GM18508 (cell line): ENCODE results near the gene CDK11B.

Experiments used
- ATAC-seq: cut with Tn5 transposase; IDR thresholded peaks from one replicate; pipeline ENCODE4 v1.9.1; 2021; ENCODE audit warnings: moderate number of reproducible peaks; ENCODE audit not compliant: insufficient read depth, unreplicated experiment

The CDK11B gene

GRCh38 chr1:1628754-1629429 is 29.9 kb downstream of the CDK11B start:
- ATAC-seq = no peak

GRCh38 chr1:1627829-1628753 is 30.7 kb downstream of the CDK11B start:
- ATAC-seq = no peak

- ATAC-seq = no peak
Measured at GRCh38 chr1:1627261-1627828, 31.5 kb downstream of the CDK11B start.

DNA sequence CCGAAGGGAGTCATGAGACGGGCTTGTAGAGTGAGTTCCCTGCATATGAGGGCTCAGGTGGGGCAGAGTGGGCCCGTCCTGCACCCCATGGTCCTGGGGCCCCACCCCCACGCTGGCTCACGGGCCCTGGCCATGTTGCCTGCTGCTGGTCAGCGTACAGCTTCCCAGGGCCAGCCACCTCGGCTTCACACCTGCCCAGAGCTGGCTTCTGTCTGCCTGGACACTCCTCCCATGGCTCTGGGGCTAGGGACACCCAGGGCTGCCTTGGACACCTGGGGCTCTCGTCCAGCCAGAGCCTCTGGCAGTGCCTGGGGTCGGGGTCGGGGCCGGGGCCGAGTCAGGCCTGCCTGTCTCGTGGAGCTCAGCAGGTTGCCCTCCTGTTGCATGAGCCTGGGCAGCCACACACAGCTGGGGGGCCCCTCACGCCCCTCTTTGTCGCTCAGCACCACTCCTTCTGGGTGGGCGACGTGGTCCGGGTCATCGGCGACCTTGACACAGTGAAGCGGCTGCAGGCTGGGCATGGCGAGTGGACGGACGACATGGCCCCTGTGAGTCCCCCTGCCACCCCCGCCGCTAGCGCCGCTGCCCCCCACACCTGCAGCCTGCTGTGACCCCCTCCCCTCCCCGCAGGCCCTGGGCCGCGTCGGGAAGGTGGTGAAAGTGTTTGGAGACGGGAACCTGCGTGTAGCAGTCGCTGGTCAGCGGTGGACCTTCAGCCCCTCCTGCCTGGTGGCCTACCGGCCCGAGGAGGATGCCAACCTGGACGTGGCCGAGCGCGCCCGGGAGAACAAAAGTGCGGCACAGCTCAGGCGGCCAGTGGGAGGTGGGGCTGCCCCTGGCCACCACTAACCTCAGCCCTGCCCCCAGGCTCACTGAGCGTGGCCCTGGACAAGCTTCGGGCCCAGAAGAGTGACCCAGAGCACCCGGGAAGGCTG is 32.3 kb downstream of the CDK11B start:
- ATAC-seq = no peak

DNA sequence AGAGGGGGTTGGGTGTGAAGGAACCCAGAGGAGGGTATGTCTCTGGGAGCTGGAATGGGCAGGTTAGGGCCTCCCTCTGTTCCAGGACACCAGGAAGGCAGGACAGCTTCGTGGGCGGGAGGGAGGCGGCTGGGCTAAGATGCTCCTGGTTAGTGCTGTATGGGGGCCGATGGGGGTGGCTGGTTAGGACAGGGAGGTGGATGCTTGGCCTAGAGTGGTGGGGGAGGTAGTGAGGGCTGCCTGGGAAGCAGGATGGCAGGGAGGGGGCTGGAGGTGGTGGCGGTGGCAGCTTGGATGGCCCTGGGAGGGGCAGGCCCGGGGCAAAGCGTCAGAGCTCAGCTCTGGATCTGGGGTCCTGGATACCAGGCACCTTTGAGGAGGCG is 33.0 kb downstream of the CDK11B start:
- ATAC-seq = no peak

DNA sequence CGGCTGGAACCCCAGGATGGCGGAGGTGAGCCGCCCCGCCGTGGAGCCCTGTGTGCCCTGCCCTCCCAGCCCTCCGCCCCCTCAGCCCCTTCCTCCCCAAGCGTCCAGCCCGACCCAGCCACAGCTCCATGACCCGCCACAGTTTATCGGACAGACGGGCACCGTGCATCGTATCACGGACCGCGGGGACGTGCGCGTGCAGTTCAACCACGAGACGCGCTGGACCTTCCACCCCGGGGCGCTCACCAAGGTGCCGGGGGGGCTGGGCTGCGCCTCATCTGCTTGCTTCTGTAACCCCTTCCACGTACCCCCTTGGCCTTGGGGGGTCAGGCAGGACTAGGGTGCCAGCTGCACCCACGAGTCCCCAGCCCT is 33.4 kb downstream of the CDK11B start:
- ATAC-seq = no peak

- ATAC-seq = no peak
Measured at GRCh38 chr1:1624443-1625403, 34.1 kb downstream of the CDK11B start.

- no peak for ATAC-seq
Measured at GRCh38 chr1:1623631-1624442, 35.0 kb downstream of the CDK11B start.

- no peak for ATAC-seq
Measured at GRCh38 chr1:1623181-1623630, 35.6 kb downstream of the CDK11B start.

DNA sequence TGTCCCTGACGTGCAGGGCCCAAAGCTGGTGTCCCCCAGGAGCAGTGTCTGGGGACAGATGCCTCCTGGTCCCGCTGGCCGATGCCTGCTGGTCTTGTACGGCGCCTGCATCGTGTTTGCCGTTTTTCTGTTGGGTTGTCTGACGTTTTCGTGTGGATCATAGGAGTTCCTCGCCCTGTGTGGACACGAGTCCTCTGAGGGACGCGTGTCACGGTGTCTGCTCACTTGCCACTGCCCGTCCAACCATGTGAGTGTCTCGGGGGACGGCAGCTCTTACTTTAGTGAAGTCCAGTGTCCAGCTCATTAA is 36.1 kb downstream of the CDK11B start:
- no peak for ATAC-seq

DNA sequence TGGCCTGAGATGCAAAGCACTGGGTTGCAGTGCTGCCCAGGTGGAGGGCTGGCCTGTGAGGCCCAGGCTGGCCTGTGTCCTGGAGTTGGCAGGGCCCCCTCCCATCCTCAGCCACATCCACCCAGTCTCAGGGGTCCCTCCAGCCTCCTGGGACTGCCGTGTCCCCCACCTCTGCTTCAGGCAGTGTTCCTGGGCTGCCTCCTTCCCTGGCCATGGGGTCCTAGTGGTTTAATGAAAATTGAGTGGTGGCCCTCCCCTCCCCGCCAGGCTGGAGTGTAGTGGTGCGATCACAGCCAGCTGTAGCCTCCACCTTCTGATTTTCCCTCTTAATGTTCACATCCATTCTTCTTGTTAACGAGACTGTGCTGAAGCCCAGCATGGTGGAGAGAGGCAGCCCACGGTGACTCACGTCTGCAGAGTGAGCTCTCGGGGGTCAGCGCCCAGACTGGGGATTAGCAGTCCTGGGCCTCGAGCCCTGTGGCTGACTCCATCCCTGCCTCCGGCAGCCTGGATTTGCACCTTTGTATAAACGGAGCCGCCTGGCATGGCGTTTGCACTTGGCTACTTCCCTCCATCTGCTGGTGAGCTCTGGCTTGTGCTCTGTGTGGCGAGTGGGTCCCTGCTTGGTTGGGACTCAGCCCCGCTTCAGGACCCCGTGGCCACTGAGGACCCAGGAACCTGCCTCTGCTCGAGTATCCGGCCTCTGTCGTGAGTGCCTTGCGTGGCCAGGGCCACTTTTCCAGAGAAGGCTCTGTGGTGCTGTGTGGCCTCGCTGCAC is 36.6 kb downstream of the CDK11B start:
- no peak for ATAC-seq

DNA sequence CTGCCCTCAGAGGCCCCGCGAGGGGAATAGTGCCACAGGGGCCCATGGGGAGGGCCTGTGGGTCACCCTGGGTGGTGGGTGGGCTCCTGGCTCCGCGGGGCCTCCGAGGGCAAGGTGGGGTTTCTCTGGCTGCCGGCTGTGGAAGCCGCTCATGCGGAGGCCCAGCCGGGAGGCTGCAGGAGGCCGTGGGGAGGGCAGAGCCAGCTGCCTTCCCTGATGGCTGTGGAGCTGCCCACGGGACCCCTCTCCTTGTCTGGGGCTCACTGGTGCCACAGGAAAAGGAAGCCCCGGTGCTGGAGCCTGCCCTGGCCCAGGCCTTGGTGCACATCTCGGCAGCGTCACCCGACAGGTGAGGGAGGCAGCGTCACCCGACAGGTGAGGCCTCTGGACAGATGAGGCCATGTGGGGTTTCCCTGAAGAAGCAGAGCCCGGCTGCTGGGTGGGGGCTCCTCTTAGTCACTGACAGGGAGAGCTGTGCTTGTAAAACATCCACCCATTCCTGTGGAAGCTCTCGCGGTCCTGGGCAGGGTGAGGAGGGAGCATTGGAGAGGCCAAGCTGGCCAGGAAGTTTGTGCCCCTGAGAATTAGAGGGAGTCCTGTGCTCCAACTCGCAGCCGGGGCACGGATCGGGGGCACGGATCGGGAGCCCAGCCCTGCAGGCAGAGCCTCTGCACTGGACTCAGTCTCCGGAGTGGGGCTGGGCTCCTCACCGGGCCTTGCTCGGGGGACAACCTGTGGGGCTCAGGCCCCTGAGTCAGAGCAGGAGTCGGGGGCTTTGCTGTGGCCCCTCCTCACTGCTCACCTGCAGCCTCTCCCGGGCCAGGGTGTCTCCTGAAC is 37.4 kb downstream of the CDK11B start:
- no peak for ATAC-seq

GRCh38 chr1:1620433-1621139 is 38.2 kb downstream of the CDK11B start:
- no peak for ATAC-seq

GRCh38 chr1:1619917-1620361 is 38.9 kb downstream of the CDK11B start:
- no peak for ATAC-seq

- no peak for ATAC-seq
Measured at GRCh38 chr1:1618396-1619068, 40.3 kb downstream of the CDK11B start.

GRCh38 chr1:1617925-1618324 is 40.9 kb downstream of the CDK11B start:
- no peak for ATAC-seq
